ENCODE data around the gene CHRM4. TPM values are rescaled to one million over a fixed set of nuclear protein-coding genes. Genes with fewer than 3 reads are reported as not detected.

Gene CHRM4
- total RNA-seq, 4 donors from 2014 or later = 0.34 TPM; not detected in 3

DNA sequence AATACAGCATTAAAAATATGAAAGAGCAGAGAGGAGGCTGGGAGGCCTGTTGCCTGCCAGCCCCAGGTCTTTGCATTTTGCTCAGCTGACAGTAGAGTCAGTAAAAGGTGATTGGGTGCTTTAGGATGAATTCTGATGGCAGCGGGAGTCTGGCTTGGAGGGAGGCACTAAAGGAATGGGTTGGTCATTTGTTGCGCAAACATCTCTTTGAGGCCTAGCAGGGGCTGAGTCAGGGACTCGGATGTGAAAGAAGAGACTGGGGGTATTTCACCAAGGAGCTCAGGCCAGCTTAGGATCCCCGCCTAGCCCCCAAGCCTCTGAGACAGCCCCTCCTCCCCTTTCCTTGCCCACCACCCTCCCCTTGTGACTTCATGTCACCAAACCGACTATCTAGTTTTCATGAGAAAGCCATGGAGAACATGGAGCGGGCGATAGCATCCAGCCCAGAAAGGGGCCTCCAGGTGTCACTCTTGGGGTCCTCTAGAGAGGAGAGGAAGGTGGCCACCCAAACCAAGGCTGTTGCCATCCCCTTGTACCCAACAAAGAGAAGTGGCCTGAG, 34.6 kb downstream of the CHRM4 start:
- TF ChIP-seq, protein P1, sequence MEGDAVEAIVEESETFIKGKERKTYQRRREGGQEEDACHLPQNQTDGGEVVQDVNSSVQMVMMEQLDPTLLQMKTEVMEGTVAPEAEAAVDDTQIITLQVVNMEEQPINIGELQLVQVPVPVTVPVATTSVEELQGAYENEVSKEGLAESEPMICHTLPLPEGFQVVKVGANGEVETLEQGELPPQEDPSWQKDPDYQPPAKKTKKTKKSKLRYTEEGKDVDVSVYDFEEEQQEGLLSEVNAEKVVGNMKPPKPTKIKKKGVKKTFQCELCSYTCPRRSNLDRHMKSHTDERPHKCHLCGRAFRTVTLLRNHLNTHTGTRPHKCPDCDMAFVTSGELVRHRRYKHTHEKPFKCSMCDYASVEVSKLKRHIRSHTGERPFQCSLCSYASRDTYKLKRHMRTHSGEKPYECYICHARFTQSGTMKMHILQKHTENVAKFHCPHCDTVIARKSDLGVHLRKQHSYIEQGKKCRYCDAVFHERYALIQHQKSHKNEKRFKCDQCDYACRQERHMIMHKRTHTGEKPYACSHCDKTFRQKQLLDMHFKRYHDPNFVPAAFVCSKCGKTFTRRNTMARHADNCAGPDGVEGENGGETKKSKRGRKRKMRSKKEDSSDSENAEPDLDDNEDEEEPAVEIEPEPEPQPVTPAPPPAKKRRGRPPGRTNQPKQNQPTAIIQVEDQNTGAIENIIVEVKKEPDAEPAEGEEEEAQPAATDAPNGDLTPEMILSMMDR (IDR thresholded peaks at IDR 0.05; ENCODE audit: low read depth) = no peak

DNA sequence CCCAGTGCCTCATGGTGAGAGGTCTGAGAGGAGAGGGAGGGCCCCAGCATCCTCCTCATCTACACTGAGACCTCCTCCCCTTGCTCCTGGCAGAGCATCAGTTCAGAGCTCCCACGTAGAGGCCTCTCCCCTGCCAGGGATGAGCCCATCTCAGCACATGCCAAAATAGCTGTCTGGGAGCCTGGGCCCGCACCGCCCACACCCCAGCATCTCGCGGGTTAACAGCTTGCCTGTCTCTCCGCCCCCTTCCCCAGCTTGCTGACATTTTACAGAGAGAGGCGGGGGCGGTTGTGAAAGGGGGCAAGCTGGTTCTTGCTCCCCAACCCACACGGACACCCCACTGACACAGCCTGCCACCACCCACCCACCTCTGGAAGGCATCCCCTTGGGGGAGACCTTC, 37.9 kb downstream of the CHRM4 start:
- TF ChIP-seq, protein P1 (IDR thresholded peaks at IDR 0.05; ENCODE audit: low read depth) = no peak

DNA sequence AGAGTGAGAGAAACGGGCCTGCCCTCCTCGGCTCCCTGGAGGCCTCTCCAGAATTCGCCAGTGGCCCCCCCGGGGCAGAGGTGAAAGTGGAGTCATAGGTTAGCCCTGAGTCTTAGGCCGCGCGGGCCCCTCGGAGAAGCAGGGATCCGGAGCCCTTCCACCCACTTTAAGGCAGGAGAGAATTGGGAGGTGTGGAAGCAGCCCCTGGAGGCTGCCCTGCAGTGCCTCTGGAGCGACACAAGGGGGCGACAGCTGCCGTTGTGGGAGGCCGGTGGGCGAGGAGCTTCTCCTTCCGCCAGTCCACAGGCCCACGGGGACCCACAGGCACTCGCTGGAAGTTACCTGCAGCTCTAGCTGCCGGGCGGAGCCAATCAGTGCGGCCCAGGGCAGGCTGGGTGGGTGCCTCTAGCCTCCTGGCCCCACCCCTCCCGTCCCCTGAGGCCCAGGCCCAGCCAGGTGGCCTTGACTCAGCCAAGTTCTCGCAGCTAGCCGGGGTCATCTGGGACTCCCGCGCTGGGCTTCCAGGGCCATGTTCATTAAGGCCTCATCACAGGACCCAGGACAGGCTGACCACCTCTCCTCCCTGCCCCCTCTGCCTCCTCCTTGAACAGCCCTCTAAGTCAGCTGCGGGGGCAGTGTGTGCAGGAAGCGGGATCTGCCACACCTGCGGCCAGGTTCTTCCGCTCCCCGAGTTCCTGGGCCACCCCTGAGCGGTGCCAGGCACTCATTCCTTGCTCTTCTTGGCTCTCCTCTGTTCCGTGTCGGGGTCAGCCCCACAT, 39.3 kb downstream of the CHRM4 start:
- TF ChIP-seq, protein P1 (IDR thresholded peaks at IDR 0.05; ENCODE audit: low read depth) = no peak

- TF ChIP-seq, protein P1 (IDR thresholded peaks at IDR 0.05; ENCODE audit: low read depth) = no peak
These were observed 40.0 kb downstream of the CHRM4 start for GRCh38 chr11:46351606-46352005.

DNA sequence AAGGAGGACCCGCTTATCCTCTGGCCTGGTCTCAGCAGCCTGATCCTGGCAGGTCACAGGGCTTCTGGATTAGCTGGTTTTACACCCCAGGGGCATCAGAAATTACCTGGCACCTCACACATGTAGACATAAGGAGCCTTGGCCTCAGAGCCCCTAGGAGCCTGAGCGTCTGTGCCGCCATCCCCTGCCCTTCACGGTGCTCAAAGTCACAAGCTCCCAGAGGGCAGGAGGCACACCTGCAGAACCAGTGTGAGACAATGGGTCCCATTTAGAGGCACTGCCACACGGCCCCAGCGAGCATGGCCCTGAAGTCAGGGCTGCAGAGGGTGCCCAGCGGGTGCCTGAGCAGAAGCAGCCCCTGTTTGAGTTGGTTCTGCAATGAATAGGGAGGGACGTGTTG, 40.4 kb downstream of the CHRM4 start:
- TF ChIP-seq, protein P1 (IDR thresholded peaks at IDR 0.05; ENCODE audit: low read depth) = no peak

- TF ChIP-seq, protein P1 (IDR thresholded peaks at IDR 0.05; ENCODE audit: low read depth) = no peak
These were observed 40.9 kb downstream of the CHRM4 start for GRCh38 chr11:46350695-46351094.

DNA sequence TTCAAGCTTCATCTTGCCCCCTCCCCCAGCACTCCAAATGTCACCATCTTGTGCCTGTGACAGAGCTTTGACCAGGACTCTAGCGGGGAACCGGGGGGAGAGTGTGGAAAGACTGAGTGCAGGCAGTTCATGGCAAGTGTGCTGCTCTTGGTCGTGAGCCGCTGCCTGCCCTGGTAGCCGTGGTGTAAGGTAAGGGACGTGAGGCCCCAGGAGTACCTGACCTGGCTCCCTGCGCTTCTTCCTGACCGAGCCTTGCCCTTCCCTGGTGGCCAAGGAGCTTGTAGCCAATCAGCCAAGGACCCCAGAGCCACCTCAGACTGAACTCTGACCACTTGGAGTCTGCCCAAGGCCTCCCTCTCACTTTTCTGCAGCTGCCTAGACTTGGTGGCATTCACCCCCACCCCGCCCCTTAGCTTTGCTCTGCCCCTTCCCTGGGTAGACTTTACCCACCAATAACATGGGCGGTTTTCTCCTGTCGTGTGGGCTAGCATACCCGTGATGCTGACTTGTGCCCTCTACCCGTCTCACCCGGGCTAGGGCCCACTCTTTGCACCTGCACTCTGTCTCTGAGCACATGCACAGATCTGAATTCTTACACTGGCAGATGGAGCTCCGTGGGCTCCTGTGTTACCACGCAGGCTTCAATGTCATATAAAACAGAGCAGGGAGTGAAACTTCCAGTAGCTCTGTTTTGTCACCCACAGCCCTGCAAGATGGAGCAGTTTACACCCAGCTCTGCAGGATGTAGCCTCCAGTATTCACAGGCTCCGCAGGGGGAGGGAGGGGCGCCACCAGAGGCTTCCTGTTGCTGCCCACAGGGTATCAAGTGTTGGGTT, 42.8 kb downstream of the CHRM4 start:
- TF ChIP-seq, protein P1 (IDR thresholded peaks at IDR 0.05; ENCODE audit: low read depth) = no peak
